K562 (cell line): Measurements from ENCODE around the gene COG4. TPM values are rescaled to one million over a fixed set of nuclear protein-coding genes. Genes with fewer than 3 reads are reported as not detected.

Experiments
- CBFA2T2 ChIP-seq: fragments of 450-650 bp; conservative IDR thresholded peaks from 2 replicates; pipeline ENCODE4 v1.6.1; 2017; ENCODE audit warnings: mild to moderate bottlenecking
- CCNT2 ChIP-seq: IDR thresholded peaks from 2 replicates; pipeline ENCODE4 v1.6.1; 2011; ENCODE audit warnings: borderline replicate concordance, low read depth, mild to moderate bottlenecking, moderate library complexity, mixed read lengths, low read length; ENCODE audit not compliant: insufficient read length; ENCODE audit errors: extremely low read depth
- CLOCK ChIP-seq: fragments of 250-450 bp; sonication (Bioruptor Pico); IDR thresholded peaks from 2 replicates; pipeline ENCODE4 v1.4.0; 2020; ENCODE audit warnings: mild to moderate bottlenecking, moderate library complexity, borderline replicate concordance
- HSF4 ChIP-seq: fragments of 250-450 bp; sonication (Bioruptor Pico); IDR thresholded peaks from 2 replicates; pipeline ENCODE4 v2.1.2; 2022; ENCODE audit warnings: mild to moderate bottlenecking, moderate library complexity, borderline replicate concordance
- MEF2D ChIP-seq: conservative IDR thresholded peaks from 2 replicates; pipeline ENCODE4 v1.6.1; 2016; ENCODE audit warnings: low read depth, missing genetic modification characterization, missing compliant biosample characterization
- MYC ChIP-seq, 2 experiments: fragments of 250-450 bp in 1 of 2; sonication (Bioruptor Pico) in 1 of 2; IDR thresholded peaks; 2 replicates each; pipeline versions ENCODE4 v1.5.1 to v1.6.1; 2012 to 2021; ENCODE audit warnings: low read depth in 2 of 2, borderline replicate concordance in 1 of 2, improper control_type of control experiment in 1 of 2, low read length in 1 of 2, mild to moderate bottlenecking in 1 of 2, moderate library complexity in 1 of 2
- NFRKB ChIP-seq: fragments of 450-650 bp; IDR thresholded peaks from 2 replicates; pipeline ENCODE4 v1.6.1; 2016; ENCODE audit warnings: low read depth
- NUFIP1 ChIP-seq: fragments of 450-650 bp; IDR thresholded peaks from 2 replicates; pipeline ENCODE4 v1.6.1; 2018; ENCODE audit not compliant: partially characterized antibody
- PRPF4 ChIP-seq: fragments of 200-400 bp; formaldehyde crosslinking; IDR thresholded peaks from one replicate; pipeline ENCODE4 v1.6.1; 2017; ENCODE audit warnings: low read length, low read depth, mild to moderate bottlenecking; ENCODE audit not compliant: insufficient read depth, poor library complexity, severe bottlenecking
- RAD21 ChIP-seq, 2 experiments: fragments of 250-450 bp in 1 of 2; fragments of 450-650 bp in 1 of 2; sonication (Bioruptor Pico) in 1 of 2; formaldehyde crosslinking in 1 of 2; IDR thresholded peaks in 1 of 2; conservative IDR thresholded peaks in 1 of 2; 2 replicates each; pipeline versions ENCODE4 v1.4.0 to v1.8.0; 2020 to 2022; ENCODE audit warnings: mild to moderate bottlenecking in 2 of 2, moderate library complexity in 1 of 2
- SRSF3 ChIP-seq: fragments of 200-400 bp; formaldehyde crosslinking; IDR thresholded peaks from 2 replicates; pipeline ENCODE4 v1.6.1; 2016; ENCODE audit warnings: mild to moderate bottlenecking, low read length, moderate library complexity; ENCODE audit not compliant: insufficient read depth
- SUPT5H ChIP-seq: fragments of 450-650 bp; IDR thresholded peaks from 2 replicates; pipeline ENCODE4 v1.6.1; 2016
- ZBTB5 ChIP-seq: fragments of 450-650 bp; IDR thresholded peaks from 2 replicates; pipeline ENCODE4 v1.6.1; 2017; ENCODE audit warnings: antibody characterized with exemption
- ZFP30 ChIP-seq: fragments of 250-450 bp; sonication (Bioruptor Pico); IDR thresholded peaks from 2 replicates; pipeline ENCODE4 v1.8.0; 2022; ENCODE audit warnings: moderate library complexity, mild to moderate bottlenecking, inconsistent platforms, borderline replicate concordance
- ZNF3 ChIP-seq: fragments of 250-450 bp; sonication (Bioruptor Pico); IDR thresholded peaks from 2 replicates; pipeline ENCODE4 v1.5.0; 2021; ENCODE audit warnings: mild to moderate bottlenecking, moderate library complexity
- polyA plus RNA-seq, 8 experiments: library from polyadenylated mRNA; depleted of rRNA in 4 of 8; stranded (reverse) in 5 of 8; unstranded in 3 of 8; fragments of >200 nt; fragmentation: Nextera tagmentation in 2 of 8; fragmentation: Illumina TruSeq in 1 of 8; extraction: Ambion mirVana in 2 of 8; extraction: Trizol in 1 of 8; gene quantifications; 2 replicates each; pipeline versions ENCODE4 v1.2.1 to v1.2.3, GENCODE V29; 2011 to 2014; ENCODE audit warnings: inconsistent platforms in 1 of 8, missing spikeins in 1 of 8
- total RNA-seq, 7 experiments: library from RNA; depleted of rRNA in 6 of 7; stranded (reverse); fragments of >200 nt in 6 of 7; fragmentation: Illumina TruSeq in 2 of 7; extraction: Trizol in 2 of 7; gene quantifications; 2 replicates each; pipeline versions ENCODE4 v1.2.1 to v1.2.3, GENCODE V29; 2011 to 2021; ENCODE audit warnings: low replicate concordance in 1 of 7

Gene COG4
- total and polyA plus RNA-seq, 9 of the 15 experiments (the other 6 are each of a cell fraction or from before 2014, with no cell fraction given), result 13.7 to 73.9 (median 44.2) TPM

- TF ChIP-seq ZBTB5, result no peak
- TF ChIP-seq SRSF3, result no peak
- TF ChIP-seq NFRKB, result peak; percentile 60; the same call in 1 of the 2 replicates
- no peak for TF ChIP-seq CCNT2
- TF ChIP-seq ZNF3 (CRISPR knock-in tag), result no peak
- TF ChIP-seq SUPT5H, result 0 out of 2 replicates have a peak, but pooled peaks have one; percentile 15
- TF ChIP-seq MYC (IDR thresholded peaks at IDR 0.05; ENCODE audit: low read depth, low read length), result no peak
- 0 out of 2 replicates have a peak, but pooled peaks have one; percentile 26 for TF ChIP-seq MYC (CRISPR knock-in tag; IDR thresholded peaks at IDR 0.05; ENCODE audit: borderline replicate concordance, low read depth)
- no peak for TF ChIP-seq RAD21 (CRISPR knock-in tag; conservative IDR thresholded peaks at IDR 0.05 in 1 of 2, IDR thresholded peaks at IDR 0.05 in 1 of 2)
- TF ChIP-seq CBFA2T2, result no peak
- no peak for TF ChIP-seq NUFIP1
- no peak for TF ChIP-seq MEF2D
- no peak for TF ChIP-seq PRPF4
- TF ChIP-seq ZFP30 (CRISPR knock-in tag), result no peak
- TF ChIP-seq HSF4 (CRISPR knock-in tag), result no peak
- no peak for TF ChIP-seq CLOCK (CRISPR knock-in tag)
Measured at GRCh38 chr16:70437582-70438557, 85.5 kb downstream of the COG4 start (continued).
